Activated naive CD4-positive, alpha-beta T cell treated with anti-CD3 and anti-CD28 coated beads, Interleukin-2, amount 50 U/mL, for 16 hours (primary cell): ENCODE results near the gene CD7.

Experiments
- DNase-seq: peaks from one replicate; pipeline ENCODE4 v3.0.0-alpha.2; 2020

The CD7 gene

GRCh38 chr17:82314012-82314726 is 3.2 kb downstream of the CD7 start:
- no peak for DNase-seq

GRCh38 chr17:82313195-82314011 is 4.0 kb downstream of the CD7 start:
- DNase-seq: no peak

- DNase-seq: no peak
These were observed 5.4 kb downstream of the CD7 start for GRCh38 chr17:82311971-82312370.

- DNase-seq: no peak
These were observed 6.5 kb downstream of the CD7 start for GRCh38 chr17:82310877-82311276.

- no peak for DNase-seq
These were observed 7.5 kb downstream of the CD7 start for GRCh38 chr17:82309656-82310570.

DNA sequence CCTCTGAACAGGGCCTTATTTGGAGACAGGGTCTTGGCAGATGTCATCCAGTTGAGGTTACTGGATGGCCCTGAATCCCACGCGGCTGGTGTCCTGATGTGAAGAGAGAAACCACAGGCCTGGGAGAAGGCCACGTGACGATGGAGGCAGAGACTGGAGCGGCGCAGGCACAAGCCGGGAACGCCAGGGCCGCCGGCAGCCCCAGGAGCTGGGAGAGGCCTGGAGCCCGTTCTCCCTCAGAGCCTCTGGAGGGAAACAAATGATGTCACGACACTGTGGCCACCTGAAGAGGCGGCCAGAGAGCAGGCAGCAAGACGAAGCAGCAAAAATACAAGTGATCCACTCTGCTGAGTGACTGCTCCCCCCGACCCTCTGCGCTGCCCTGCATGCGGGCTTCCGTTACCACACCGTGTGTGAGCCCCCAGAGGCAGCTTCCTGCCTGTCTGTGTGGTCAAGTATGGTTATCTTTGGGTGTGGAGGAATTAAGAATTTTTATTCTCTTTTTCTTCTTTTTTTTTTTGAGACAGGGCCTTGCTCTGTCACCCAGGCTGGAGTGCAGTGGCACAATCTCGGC is 11.6 kb downstream of the CD7 start:
- no peak for DNase-seq

DNA sequence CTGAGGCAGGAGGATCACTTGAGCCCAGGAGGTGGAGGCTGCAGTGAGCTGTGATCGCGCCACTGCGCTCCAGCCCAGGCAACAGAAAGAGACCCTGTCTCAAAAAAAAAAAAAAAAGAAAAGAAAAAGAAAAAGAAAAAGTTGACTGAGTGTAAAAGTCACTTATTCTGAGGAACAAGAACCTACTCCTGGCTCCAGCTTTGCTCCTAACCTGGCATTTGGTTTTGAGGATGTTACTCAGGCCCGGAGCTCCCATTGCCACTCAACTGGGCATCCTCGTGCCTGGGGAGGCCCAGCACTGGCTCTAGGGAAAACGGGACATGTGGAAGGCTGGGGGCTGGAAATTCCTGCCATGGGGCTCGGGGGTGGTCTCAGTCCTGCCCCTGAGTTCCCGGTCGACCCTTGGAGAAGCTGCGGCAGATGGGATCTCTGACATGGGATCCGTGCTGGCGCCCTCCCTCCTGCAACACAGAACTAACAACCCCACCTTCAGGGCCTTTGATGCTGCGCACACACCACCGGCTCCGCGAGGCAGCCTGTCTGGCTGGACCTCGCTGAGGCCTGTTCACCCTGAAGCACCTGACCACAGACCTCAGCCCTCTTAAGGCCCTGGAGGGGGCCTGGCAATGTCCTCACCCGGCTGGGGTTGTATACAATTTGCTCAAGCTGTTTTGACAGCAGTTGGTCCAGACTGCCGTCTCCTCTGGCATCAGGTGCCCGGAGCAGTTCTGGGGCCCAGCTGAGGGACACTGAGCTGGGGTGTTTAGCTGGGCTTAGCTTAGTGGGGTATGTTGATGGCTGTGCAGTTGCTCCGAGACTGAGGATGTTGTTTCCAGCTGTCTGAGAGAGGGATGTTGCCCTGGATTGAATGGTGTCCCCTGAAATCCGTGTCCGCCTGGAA is 12.3 kb downstream of the CD7 start:
- DNase-seq: no peak

- DNase-seq: no peak
These were observed 13.2 kb downstream of the CD7 start for GRCh38 chr17:82303944-82304808.

GRCh38 chr17:82302991-82303943 is 14.1 kb downstream of the CD7 start:
- no peak for DNase-seq

- no peak for DNase-seq
These were observed 14.8 kb downstream of the CD7 start for GRCh38 chr17:82302568-82302963.

GRCh38 chr17:82301916-82302567 is 15.4 kb downstream of the CD7 start:
- DNase-seq: peak; percentile 58

DNA sequence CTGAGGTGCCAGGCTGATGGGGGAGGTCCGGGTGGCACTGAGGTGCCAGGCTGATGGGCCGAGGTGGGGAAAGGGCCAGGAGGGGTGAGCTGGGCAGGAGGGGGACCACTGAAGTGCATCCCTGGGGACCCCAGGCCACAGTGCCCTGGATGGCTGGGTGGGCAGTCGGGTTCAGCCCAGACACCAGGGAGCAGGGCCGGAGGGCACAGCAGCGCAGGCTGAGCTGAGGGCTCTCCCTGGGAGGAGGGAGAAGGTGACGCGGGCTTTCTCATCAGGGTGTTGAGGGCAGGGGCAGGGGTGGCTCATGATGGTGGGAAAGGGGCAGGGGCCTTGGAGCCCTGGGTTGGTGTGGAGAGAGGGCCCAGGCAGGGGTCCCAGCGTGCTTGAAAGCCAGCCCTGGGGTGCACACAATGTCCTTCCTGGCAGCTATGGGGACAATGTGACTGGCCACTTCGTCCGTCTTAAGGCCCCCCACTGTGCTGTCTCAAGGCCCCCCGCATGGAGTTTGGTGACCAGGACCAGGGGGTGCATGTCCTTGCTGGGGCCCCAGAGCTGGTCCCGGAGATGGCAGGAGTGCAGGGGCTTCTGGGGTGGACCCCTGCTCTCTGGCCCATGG is 16.0 kb downstream of the CD7 start:
- no peak for DNase-seq

DNA sequence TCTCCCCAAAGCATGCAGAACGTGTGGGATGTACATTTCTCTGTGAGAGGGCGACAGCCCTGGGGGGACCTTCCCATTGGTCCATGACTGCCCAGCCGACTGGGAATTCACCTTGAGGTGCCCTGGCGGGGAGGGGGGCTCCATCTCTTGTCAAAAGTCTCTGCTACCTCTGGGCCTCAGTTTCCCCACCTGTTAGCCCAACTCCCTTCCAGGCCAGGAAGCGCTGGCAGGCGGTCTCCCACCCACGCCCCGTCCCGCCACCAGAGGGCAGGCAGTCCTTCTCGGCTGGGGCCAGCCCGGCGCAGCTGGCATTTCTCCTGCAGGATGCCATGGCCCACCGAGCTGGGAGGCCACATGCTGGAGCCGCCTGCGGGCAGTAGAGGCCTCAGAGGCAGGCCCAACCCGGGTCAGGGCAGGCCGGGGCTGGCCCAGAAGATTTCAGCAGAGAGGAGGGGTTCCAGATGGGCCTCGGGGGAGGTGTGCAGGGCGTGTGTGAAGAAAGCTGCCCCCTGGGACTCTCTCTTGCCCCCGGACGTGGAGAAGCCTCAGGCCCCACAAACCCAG is 16.6 kb downstream of the CD7 start:
- DNase-seq: peak; percentile 68

GRCh38 chr17:82300228-82300627 is 17.2 kb downstream of the CD7 start:
- DNase-seq: no peak

- DNase-seq: peak; percentile 41
These were observed 18.0 kb downstream of the CD7 start for GRCh38 chr17:82299452-82299851.

DNA sequence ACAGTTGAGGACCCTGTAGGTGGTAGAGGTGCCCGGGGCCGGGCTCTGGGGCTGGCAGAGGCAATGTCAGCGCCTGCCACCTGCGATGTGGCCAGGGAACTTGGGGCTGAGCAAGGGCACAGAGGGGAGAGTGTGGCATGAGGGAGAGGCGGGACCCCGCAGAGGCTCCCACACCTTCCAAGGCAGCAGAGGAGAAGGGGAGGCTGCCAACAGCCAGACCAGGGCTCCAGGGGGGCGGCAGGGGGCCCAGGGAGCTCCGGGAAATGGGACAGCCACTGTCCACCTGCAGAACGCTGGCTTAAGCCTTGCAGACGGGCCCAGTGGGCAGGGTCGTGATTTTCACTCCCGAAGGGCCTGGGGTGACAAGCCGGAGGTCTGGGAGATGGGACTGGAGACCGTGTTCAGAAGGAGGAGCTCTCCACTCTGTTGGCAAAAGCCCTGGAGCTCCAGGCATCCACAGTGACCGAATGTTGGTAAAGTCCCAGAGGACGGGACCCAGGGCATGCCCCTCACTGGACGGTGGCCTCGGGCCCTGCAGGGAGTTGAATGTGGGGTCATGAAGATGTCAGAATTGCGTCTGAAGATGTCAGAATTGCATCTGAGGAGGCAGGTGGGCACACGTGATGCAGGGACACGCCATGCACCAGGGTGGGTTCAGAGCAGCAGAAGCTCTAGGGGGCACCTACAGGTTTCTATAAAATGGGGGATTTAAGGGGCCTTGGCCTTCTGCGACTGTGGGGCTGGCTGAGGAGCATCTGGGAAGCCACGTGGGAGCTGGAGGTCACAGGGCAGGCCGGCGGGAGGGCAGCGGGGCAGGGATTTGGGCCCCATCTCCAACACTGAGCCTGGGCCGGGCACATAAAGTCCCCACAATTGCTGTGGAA is 18.6 kb downstream of the CD7 start:
- DNase-seq: no peak
